Heart right ventricle (tissue), 12 donors: Measurements from ENCODE around the gene CLEC16A. TPM values are rescaled to one million over a fixed set of nuclear protein-coding genes. Genes with fewer than 3 reads are reported as not detected.

ENCODE experiments used
- polyA plus RNA-seq, 2 donors: library from polyadenylated mRNA; stranded (reverse); fragments of 200-250 nt; gene quantifications; one replicate each; pipeline ENCODE4 v1.2.3, GENCODE V29; 2013
- total RNA-seq, 10 donors: library from RNA; stranded (reverse); fragmentation: NEBNext Ultra II Directional in 3 of 10; extraction: Animal tissue kit (Norgen Biotek cat#: 25700) in 3 of 10; gene quantifications; one replicate each; pipeline versions ENCODE4 v1.2.1 to v1.2.4, GENCODE V29; 2021 to 2023
- donor health status: ischemic (EF 13 %, LVEDD 7.1; RV severe dilation, severe dysfunction).
- donor health status: healthy with polysubstance abuse.
- donor health status: DM: no; HTN: yes; CAD: no.
- donor health status: DM: no; HTN: no; CAD: no.
- donor health status: ischemic (EF 25% LVEDD 6.9; RV normal size, moderate dysfunction).
- donor health status: ischemic (EF 25% LVEDD 5.7; RV mildly dilated, moderate dysfunction).
- donor health status: healthy.
- donor health status: nonischemic (EF 11% LVEDD 7.7; RV severe dilation, severe dysfunction).
- donor health status: DM: yes; HTN: yes; CAD: no.
- donor health status: PGD.
- donor health status: ischemic (EF 29% LVEDD 5.4; RV normal size, mild dysfunction).
- donor health status: nonischemic (EF 23%, LVEDD 6.1; RV moderate dilation, normal function).

The CLEC16A gene
- total and polyA plus RNA-seq, 12 donors = 12.1 to 30.8 (median 23.0) TPM

Other genes with a start within 250 kb of the CLEC16A start
- gene TEKT5, start 249.6 kb upstream of the CLEC16A start, total RNA-seq = under 1 TPM in 2 of 10 donors, not detected in 8; 0.59 to 0.69 TPM
- not detected for gene TEKT5, start 249.6 kb upstream of the CLEC16A start, polyA plus RNA-seq
- gene NUBP1, start 200.7 kb upstream of the CLEC16A start, total RNA-seq = 10 to 100 TPM; 44.1 to 57.1 (median 50.3) TPM
- 10 to 100 TPM; 54.5 to 82.1 TPM for gene NUBP1, start 200.7 kb upstream of the CLEC16A start, polyA plus RNA-seq
- under 1 TPM in 5 of 10 donors, not detected in 5; 0.13 to 0.44 (median 0.23) TPM for gene TVP23A, start 125.8 kb upstream of the CLEC16A start, total RNA-seq
- under 1 TPM; 0.04 to 0.15 TPM for gene TVP23A, start 125.8 kb upstream of the CLEC16A start, polyA plus RNA-seq
- 10 to 100 TPM in 3 of 10 donors, 1 to 10 TPM in 7; 5.1 to 50.8 (median 8.7) TPM for gene CIITA, start 67.4 kb upstream of the CLEC16A start, total RNA-seq
- 10 to 100 TPM in 1 of 2 donors, 1 to 10 TPM in 1; 2.1 to 25.3 TPM for gene CIITA, start 67.4 kb upstream of the CLEC16A start, polyA plus RNA-seq
- 100 to 1,000 TPM in 4 of 10 donors, 10 to 100 TPM in 6; 68.8 to 109 (median 81.6) TPM for gene DEXI, start 2.1 kb upstream of the CLEC16A start, total RNA-seq
- gene DEXI, start 2.1 kb upstream of the CLEC16A start, polyA plus RNA-seq = 100 to 1,000 TPM in 1 of 2 donors, 10 to 100 TPM in 1; 91.4 to 104 TPM